GOT3 (cell line): ENCODE measurements around the gene HIF3A.
"Not testable (repeated sequence)": the region's sequence is repeated elsewhere in the genome, so short reads cannot be mapped to it uniquely, and the experiment has no call there.

Source experiments
- DNase-seq: peaks from one replicate; lab custom pipeline; 2025; ENCODE audit warnings: mixed read lengths; lab: John Stamatoyannopoulos, UW

Gene HIF3A

DNA sequence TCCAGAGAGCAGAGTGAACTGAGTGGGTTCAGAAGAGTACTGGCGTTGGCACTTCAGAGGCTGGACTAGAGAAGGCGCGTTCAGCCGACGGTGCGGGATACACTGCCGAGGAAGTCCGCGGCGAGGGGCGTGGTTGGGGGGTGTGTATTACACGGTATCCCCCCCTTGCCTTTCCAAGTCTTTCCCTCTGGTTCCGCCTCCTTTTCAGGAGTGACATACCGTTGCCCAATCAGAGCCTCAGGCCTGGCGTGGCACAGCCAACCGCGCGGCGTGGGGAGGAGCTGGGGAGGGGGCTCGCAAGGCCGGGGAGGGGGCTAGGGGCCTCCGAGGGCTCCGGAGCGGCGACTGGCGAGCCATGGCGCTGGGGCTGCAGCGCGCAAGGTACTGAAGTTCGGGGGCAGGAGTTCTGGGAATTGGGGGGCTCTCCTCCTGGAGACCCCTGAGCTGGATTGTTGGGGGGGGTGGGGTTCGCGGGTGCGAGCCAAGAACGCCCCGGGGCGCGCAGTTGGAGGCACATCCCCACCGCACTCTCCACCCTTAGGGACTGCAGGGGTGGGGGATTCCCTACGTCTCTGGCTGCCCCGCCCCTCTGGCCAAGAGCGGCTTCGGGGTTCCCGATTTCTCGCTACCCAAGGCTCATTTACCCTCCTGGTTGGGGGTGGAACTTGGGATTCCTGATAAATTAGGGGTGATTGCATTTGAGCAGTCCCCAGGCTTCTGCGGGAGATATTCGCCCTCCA lies at the start of gene HIF3A:
Gene HIF3A (plus strand): TSS at position 321 of the 740 bp plus-strand sequence. CDS start 35 bp downstream, at position 356.
- DNase-seq, result no peak

DNA sequence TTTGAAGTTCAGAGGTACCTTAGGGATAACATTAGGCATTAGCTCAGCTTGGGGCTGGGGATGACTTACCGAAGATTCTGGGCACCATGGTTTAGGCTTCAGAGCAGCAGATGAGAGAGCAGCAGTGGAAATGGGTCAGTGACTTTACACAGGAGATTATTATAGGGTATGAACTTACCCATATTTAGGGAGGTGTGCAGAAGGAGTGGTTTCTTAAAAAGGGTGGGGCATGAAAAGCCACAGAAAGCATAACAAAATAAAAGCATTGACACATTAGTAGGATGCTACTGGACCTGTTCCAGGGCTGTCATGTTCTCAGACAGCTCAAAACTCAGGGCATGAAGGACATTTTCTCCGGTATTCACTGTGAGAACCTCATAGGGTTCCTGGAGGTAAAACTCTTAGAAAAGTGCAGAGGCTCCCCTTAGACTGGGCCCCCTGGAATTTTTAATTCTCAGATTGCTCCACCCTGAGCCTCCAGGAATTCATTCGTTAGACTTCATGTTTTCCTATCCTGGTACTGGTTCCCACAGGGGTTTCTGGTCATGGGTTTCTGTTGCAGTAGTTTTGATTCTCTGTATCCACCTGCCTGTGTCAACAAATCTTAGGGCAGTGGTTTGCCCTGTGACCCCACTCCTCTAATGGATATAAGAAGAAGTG lies 46.6 kb upstream of the HIF3A start:
- no peak for DNase-seq

DNA sequence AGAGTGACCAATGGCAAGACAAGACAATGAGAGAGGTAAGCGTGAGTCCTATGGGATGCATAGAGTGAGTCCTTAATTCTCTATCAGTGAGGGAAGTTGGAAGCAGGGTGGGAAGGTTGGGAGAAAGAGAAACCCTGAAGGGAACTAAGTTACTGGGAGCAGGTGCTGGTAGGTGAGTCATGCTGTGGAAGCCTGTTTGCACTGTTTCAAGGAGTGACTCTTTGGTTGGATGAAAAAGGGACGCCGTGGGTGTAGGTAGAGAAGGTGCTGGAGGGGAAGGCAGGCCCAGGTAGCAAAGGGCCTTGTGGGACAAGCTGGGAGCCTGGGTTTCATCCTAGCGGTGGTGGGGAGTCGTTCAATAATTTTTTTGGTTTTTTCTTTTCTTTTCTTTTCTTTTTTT lies 45.4 kb upstream of the HIF3A start:
- no peak for DNase-seq

DNA sequence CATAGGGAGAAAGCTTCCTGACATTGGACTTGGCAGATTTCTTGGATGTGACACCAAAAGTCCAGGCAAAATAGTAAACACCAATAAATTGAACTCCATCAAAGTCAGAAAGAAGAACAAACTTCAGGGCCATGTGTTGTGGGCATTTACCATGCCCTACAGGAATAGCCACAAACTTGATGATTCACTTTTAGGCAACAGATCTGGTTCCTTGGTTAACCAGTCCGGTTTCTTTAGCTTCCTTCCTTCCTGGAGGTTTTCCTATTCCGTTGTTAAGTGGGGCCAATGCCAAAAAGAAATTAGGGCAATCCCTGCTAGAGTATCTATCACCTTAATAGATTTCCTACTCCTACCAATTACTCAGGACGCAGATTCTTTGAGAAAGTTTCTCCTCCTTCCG lies 42.1 kb upstream of the HIF3A start:
- DNase-seq, result no peak

DNA sequence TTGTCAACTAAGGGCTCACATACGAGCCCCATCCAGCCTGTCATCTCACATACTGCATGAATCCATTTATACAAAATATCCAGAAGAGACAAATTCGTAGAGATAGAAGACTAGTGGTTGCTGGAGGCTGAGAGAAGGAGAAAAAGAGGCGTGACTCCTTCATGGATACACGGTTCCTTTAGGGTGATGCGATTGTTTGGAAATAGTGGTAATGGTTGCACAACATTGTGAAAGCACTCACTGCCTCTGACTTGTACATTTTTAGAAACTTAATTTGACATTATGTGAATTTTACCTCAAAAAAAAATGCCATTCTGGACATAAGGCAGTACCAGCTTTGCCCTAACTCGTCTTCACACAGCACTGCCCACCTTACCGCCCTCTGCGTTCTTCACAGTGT lies 40.0 kb upstream of the HIF3A start:
- no peak for DNase-seq

DNA sequence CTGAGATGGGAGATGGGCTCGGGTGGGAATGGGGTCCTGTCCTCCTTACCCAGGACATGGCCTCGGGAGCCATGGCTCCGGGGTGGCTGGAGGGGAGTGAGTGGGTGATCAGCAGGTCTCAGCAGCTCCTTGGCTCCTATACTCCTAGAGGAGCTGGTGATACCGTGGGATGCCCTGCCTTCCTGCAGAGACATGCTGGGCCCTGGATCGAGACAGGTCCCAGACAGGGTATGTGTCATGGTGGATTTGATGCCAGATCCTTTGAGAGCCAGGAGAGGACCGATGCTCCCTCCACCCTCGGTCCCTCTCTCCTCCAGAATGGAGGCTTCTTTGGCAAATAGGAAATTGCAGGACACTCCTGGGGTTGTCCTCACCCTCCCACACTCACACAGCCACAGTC lies 35.3 kb upstream of the HIF3A start:
- not testable (repeated sequence) for DNase-seq

DNA sequence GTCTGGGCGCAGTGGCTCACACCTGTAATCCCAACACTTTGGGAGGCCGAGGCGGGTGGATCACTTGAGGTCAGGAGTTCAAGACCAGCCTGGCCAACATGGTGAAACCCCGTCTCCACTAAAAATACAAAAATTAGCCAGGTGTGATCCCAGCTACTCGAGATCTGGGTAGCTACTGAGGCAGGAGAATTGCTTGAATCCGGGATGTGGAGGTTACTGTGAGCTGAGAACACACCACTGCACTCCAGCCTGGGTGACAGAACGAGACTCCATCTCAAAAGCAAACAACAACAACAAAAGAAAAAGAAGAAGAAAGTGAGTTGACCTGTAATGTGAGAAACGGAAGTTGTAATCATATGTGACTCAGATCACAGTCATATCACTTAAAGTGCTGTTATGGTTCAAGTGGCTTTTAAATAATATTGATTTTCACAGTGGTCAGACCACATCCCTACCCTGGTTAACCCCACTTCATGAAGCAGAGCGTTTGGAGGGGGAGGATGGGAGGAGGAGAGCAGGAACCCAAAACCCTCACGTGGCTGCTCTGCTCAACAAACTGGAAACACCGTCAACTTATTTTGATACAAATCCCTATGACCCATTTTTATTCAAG lies 34.1 kb upstream of the HIF3A start:
- not testable (repeated sequence) for DNase-seq

DNA sequence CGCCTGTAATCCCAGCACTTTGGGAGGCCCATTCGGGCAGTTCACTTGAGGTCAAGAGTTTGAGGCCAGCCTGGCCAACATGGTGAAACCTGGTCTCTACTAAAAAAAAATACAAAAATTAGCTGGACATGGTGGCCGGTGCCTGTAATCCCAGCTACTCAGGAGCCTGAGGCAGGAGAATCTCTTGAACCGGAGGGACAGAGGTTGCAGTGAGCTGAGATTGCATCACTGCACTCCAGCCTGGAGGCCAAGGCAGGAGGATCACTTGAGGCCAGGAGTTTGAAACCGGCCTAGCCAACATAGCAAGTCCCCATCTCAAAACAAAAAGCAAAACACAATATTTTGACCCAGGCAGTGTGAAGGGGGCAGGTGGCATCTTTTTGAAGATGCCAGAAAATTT lies 32.0 kb upstream of the HIF3A start:
- DNase-seq, result not testable (repeated sequence)

DNA sequence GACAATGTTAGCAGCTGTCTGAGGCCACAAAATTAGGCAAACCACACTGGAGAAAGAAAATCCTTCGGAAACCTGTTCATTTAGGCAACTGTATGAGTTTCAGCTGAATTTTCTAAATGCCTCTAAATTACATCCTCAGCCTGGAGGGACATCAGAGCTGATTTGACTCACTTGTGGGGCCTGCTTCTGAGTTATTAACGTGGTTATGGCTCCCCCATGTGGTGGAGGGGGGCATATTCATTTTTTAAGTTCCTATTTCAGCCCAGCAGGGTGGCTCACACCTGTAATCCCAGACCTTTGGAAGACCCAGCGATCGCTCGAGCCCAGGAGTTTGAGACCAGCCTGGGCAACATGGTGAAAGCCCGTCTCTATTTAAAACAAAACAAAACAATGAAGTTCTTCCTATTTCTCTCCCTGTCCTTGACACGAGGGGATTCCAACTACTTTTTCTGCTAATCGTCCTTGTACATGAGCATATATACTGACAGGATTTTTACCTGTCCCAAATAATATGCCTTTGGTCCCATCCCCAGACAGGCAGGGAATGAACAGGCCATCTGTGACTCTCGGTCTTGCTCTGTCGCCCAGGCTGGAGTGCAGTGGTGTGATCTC lies 31.5 kb upstream of the HIF3A start:
- DNase-seq, result no peak

DNA sequence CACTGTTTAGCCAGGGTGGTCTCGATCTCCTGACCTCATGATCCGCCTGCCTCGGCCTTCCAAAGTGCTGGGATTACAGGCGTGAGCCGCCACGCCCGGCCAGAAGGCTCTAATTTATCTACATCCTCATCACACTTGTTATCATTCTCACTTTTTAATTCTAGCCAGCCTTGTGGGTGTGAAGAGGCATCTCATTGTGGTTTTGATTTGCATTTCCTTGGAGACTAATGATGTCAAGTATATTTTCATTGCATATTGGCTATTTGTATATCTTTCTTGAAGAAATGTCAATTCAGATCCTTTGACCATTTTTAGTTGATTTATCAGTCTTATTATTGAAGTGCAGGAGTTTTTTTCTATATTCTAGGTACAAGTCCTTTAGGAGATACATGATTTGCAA lies 27.7 kb upstream of the HIF3A start:
- DNase-seq, result no peak

DNA sequence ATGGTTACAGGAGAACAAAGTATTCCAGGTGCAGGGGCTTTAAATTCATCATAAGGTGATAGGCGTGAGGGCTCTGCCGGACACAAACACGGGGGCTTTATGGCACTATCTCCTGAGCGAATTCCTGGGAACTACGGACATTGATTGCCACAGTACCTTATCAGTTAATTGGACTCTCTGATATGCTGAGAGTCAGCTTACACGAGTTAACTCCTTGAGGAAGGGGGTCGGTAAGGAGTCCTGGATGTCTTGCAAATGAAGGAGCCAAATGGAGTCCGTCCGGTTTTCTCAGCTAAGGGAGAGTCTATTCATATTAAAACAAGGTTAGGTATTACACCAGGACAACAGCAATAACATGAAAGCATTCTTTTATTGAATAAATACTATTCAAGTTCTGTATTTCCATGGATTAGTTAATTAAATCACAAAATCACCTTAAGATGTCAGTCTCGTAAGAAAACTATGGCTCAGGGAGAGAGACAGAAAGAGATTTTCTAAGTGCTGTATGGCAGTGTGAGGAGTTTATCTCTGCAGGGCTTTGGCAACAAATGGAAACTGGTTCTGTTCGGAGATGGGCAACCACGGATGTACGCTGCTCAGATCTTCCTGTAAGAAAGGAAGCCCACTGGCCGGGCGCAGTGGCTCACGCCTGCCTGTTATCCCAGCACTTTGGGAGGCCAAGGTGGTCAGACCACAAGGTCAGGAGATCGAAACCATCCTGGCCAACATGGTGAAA lies 26.2 kb upstream of the HIF3A start:
- DNase-seq, result no peak

DNA sequence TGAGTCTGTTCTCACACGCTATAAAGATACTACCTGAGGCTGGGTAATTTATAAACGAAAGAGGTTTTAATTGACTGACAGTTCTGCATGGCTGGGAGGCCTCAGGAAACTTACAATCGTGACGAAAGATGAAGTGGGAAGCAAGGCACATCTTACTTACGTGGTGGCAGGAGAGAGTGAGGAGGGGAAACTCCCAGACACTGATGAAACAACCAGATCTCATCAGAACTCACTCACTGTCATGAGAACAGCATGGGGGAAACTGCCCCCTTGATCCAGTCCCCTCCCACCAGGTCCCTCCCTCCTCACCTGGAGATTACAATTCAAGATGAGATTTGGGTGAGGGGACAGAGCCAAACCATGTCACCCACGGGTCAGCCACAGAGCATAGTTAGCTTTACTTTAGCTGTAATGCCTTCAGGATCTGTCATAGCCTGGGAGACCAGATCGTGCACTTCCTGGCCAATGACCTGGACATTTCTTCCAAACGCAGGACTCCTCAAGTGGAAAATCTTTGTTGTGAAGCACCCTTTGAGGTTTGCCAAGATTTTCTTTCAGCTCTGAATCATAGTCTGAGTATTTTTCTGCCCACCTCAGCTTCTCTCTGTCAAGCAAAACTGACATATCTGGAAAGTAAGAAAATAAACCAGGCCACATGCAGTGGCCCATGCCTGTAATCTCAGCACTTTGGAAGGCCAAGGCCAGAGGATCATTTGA lies 25.2 kb upstream of the HIF3A start:
- no peak for DNase-seq

DNA sequence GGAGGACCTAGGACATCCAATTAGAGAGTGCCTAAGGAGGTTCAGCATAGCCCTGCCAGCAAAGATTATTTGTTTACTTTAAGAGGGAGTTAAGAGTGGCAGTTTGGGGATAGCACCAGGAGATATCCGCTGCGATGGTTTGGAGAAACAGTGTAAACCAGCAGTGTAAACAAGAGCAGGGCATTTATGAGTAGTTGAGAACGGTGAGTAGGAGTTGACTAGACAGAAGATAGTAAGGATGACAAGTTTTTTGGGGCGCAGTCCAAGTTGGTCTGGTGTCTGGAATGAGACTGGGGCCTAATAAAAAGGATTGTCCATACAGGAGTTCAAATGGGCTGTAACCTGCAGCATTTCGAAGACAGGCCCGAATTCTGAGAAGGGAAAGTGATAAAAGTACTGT lies 22.9 kb upstream of the HIF3A start:
- DNase-seq, result not testable (repeated sequence)

DNA sequence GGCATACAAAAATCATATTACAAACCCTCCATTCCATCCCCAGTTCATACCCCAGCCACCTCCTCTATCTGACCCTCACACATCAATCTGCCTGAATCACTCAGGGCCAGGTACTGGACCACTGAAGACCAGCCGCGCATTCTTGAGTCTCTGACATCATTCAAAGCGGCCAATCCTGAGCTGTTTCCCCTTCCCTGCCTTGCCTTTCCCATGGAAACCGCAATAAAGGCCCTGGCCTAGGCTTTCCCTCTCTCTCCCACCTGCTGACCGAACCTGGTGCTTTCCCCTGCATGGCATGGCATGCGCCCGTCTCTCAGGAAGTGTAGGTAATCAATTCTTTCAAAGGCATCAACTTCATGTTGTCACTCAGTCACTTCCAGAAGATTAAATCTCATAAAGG lies 17.7 kb upstream of the HIF3A start:
- DNase-seq, result no peak

DNA sequence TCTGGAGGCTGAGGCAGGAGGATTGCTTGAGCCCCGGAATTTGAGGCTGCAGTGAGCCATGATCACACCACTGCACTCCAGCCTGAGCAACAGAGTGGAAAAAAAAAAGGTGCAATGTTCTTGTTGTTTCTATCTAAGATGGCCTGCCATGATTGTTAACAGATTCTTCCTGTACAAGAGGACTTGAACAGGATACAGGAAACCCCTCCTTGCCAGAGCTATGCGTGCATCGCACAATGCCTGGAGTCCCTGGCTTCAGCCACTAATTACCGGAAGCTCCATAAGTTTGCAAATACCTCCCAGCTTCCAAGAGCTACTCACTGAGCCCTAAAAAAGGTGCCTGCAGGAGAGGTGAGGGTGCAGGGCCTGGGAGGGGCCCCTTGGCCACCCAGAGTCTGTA lies 13.1 kb upstream of the HIF3A start:
- no peak for DNase-seq

DNA sequence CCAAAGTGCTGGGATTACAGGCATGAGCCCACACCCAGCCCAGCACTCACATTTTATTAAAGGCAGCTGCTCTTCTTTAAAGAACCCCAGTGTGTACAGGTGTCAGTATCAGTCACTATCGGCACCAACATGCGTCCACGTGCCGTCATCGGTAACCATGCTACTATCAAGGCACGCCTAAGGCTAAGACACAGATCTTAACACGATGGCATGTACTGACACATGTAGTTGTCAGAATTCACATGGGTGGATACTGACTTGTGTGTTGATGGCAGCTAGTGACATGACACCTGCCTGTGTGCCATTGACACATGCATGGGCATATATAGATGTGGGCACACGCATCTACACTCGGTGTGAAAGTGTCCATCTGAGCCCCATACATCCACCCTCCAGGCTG lies 12.2 kb upstream of the HIF3A start:
- DNase-seq, result no peak

DNA sequence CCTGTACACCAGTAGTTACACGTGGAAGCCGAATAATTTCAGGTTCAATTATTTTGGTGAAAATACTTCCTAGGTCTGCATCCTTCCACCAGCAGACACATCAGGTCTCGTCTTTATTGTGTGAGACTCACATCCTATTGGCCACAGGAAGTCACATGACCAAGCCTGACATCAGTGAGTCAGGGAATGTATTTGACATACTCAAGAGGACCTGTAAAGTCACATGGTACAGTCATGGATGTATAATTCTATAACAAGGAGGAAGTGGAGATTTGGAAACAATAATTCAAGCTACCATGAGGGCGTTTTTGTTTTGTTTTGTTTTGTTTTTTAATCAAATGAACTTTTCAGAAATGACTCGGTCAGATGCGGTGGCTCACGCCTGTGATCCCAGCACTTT lies 9.3 kb upstream of the HIF3A start:
- no peak for DNase-seq

DNA sequence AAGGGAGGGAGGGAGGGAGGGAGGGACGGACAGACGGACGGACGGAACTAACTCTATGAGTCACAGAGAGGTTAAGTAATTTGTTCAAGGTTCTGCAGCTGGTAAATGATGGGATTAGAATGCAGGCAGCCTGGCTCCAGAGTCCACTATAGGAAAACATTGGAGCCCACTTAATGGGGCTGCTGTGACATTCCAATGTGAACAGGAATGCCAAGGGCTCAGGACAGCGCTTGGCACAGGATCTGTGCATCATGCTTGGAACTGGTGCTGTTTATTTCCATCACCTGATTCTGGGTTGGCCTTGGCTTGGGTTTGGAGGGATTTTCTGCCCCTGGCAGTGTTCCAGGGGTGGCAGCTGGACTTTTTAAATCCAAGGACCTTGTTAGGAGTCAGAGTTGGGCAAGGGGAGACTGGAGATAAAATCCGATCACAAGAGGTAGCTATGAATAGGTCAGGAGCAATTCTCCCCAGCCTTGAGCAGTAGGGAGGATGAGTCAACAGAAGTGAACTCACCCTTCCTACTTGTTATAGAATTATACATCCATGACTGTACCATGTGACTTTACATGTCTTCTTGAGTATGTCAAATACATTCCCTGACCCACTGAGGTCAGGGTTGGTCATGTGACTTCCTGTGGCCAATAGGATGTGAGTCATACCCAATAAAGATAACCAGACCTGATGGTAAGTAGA lies 7.8 kb upstream of the HIF3A start:
- no peak for DNase-seq

DNA sequence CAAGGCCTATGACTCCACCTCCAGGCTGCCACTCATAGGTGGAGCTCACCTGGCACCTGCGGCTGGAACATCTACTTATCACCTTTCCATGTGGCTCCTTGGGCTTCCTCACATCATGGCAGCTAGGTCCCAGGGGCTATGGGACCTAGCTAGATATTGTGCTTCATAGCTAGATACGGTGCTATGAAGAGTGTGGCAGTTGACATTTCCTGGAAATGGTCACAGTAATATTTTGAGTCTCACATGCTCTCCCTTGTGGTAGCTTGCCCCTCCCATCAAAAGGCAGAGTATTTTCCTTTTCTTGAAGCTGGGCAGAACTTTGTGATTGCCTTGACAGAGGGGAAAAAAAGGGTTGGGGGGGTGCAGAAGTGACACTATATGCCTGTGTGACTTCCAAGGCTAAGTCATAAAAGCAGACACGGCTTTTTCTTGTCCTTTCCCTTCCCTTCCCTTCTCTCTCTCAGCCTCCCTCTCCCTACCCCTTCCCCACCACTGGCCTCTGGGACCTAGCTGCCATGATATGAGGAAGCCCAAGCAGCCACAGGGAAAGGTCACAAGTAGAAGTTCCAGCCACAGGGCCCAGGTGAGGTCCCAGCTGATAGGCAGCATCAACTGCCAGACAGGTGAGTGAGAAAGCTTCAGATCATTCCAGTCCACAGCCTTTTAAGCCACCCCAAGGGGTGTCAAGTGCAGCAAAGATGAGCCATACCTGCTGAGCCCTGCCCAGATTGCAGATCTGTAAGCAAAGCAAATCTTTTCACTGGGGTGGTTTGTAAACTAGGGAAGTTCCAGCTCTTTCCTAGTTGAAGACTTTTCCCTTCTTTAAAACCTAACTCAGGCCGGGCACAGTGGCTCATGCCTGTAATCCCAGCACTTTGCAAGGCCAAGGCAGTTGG lies 6.9 kb upstream of the HIF3A start:
- no peak for DNase-seq

DNA sequence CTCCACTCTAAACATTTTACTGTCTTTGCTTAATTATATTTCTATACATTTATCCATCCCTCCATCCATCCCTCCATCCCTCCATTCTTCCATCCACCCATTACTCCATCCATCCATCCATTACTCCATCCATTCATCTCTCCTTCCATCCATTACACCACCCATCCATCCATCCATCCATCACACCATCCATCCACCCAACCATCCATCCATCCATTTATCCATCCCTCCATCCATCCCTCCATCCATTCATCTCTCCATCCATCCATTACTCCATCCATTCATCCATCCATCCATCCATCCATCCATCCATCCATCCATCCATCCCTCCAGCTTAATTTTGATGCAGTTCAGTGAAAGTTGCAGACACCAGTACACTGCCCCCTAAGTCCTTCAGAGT lies 5.0 kb upstream of the HIF3A start:
- DNase-seq, result no peak
